HepG2 (cell line): ENCODE data around the gene IL17RB. TPM values are rescaled to one million over a fixed set of nuclear protein-coding genes. Genes with fewer than 3 reads are reported as not detected.

Experiments used
- EED ChIP-seq: sonication (generic); formaldehyde crosslinking; IDR thresholded peaks from 2 replicates; pipeline ENCODE4 v1.5.0; 2020; ENCODE audit warnings: mild to moderate bottlenecking, missing genetic modification reagents
- HMGXB3 ChIP-seq: sonication (generic); formaldehyde crosslinking; IDR thresholded peaks from 2 replicates; pipeline ENCODE4 v1.4.0; 2020; ENCODE audit warnings: missing genetic modification reagents, borderline replicate concordance
- KAT8 ChIP-seq: IDR thresholded peaks from 2 replicates; pipeline ENCODE4 v1.6.1; 2016; ENCODE audit warnings: missing genetic modification reagents, missing compliant biosample characterization
- MXD1 ChIP-seq: sonication (generic); formaldehyde crosslinking; IDR thresholded peaks from 2 replicates; pipeline ENCODE4 v1.4.0; 2020; ENCODE audit warnings: mild to moderate bottlenecking, missing genetic modification reagents
- MXI1 ChIP-seq: IDR thresholded peaks from 3 replicates; pipeline ENCODE4 v1.6.1; 2012; ENCODE audit warnings: low read depth, low read length, inconsistent platforms, borderline replicate concordance
- NFE2L2 ChIP-seq: fragments of 150-350 bp; IDR thresholded peaks from 2 replicates; pipeline ENCODE4 v1.6.1; 2014; ENCODE audit warnings: low read length
- RELA ChIP-seq: sonication (generic); formaldehyde crosslinking; IDR thresholded peaks from 2 replicates; pipeline ENCODE4 v1.4.0; 2020; ENCODE audit warnings: missing genetic modification reagents
- RFX3 ChIP-seq: IDR thresholded peaks from 2 replicates; pipeline ENCODE4 v1.6.1; 2016; ENCODE audit warnings: missing biosample characterization, missing genetic modification reagents
- RFX5 ChIP-seq: IDR thresholded peaks from 2 replicates; pipeline ENCODE4 v1.6.1; 2011; ENCODE audit warnings: low read depth, low read length, improper control_type of control experiment
- SRSF9 ChIP-seq: fragments of 200-400 bp; formaldehyde crosslinking; IDR thresholded peaks from 2 replicates; pipeline ENCODE4 v1.6.1; 2018; ENCODE audit warnings: borderline replicate concordance, mild to moderate bottlenecking, low read depth, low read length; ENCODE audit not compliant: insufficient read depth, poor library complexity, severe bottlenecking
- TAF15 ChIP-seq: fragments of 200-400 bp; formaldehyde crosslinking; IDR thresholded peaks from one replicate; pipeline ENCODE4 v1.6.1; 2018; ENCODE audit warnings: mild to moderate bottlenecking, low read depth, low read length; ENCODE audit not compliant: poor library complexity, severe bottlenecking
- TEAD3 ChIP-seq: optimal IDR thresholded peaks from 2 replicates; pipeline ENCODE3; 2016; ENCODE audit warnings: borderline replicate concordance
- TFE3 ChIP-seq: IDR thresholded peaks from 2 replicates; pipeline ENCODE4 v1.6.1; 2016
- ZNF543 ChIP-seq: sonication (generic); formaldehyde crosslinking; IDR thresholded peaks from 2 replicates; pipeline ENCODE4 v1.4.0; 2020; ENCODE audit warnings: mild to moderate bottlenecking, missing genetic modification reagents
- ZNF557 ChIP-seq: sonication (generic); formaldehyde crosslinking; IDR thresholded peaks from 2 replicates; pipeline ENCODE4 v1.4.0; 2020; ENCODE audit warnings: missing genetic modification reagents
- ZNF569 ChIP-seq: sonication (generic); formaldehyde crosslinking; IDR thresholded peaks from 2 replicates; pipeline ENCODE4 v1.5.0; 2020; ENCODE audit warnings: mild to moderate bottlenecking, missing genetic modification reagents, moderate library complexity, borderline replicate concordance
- ZNF605 ChIP-seq: sonication (generic); formaldehyde crosslinking; IDR thresholded peaks from 2 replicates; pipeline ENCODE4 v1.8.0; 2022; ENCODE audit warnings: mild to moderate bottlenecking, missing genetic modification reagents
- ZNF687 ChIP-seq: sonication (generic); formaldehyde crosslinking; IDR thresholded peaks from 2 replicates; pipeline ENCODE4 v1.5.1; 2020; ENCODE audit warnings: mild to moderate bottlenecking, missing genetic modification reagents, moderate library complexity
- polyA plus RNA-seq, 8 experiments: library from polyadenylated mRNA; depleted of rRNA in 3 of 8; stranded (reverse) in 7 of 8; unstranded in 1 of 8; fragments of >200 nt; fragmentation: Illumina TruSeq in 4 of 8; extraction: Trizol in 4 of 8; gene quantifications; 2 replicates each; pipeline versions ENCODE4 v1.2.1 to v1.2.3, GENCODE V29; 2011 to 2016; ENCODE audit warnings: low read depth in 4 of 8, missing spikeins in 1 of 8, mixed read lengths in 1 of 8; ENCODE audit not compliant: insufficient read depth in 1 of 8
- total RNA-seq, 5 experiments: library from RNA; depleted of rRNA; stranded (reverse); fragments of >200 nt; fragmentation: Illumina TruSeq; extraction: Trizol; gene quantifications; 2 replicates each; pipeline ENCODE4 v1.2.3, GENCODE V29; 2016; ENCODE audit warnings: low read depth in 1 of 5

The IL17RB gene
- total and polyA plus RNA-seq, 2 of the 13 experiments (the other 11 are each of a cell fraction or from before 2014, with no cell fraction given) = 130 to 190 TPM

GRCh38 chr3:53881691-53882593 lies 35.6 kb downstream of the IL17RB start, which contains the start of gene ACTR8 (continued):
- peak; percentile 71 for TF ChIP-seq ZNF605
- TF ChIP-seq MXI1 = no peak; the same call in 2 of the 3 replicates
- peak; percentile 91 for TF ChIP-seq KAT8 (CRISPR knock-in tag)
- no peak for TF ChIP-seq TAF15
- peak; percentile 82; the same call in 1 of the 2 replicates for TF ChIP-seq RELA (CRISPR knock-in tag)
- no peak for TF ChIP-seq NFE2L2
- TF ChIP-seq TEAD3 = no peak
- peak; percentile 76; the same call in 1 of the 2 replicates for TF ChIP-seq HMGXB3 (CRISPR knock-in tag)
- peak; percentile 93 for TF ChIP-seq ZNF687
- no peak for TF ChIP-seq RFX3
- no peak for TF ChIP-seq ZNF557 (CRISPR knock-in tag)
- peak; percentile 75; the same call in 1 of the 2 replicates for TF ChIP-seq ZNF543 (CRISPR knock-in tag)
- peak; percentile 84 for TF ChIP-seq EED (CRISPR knock-in tag)
- no peak for TF ChIP-seq RFX5
- no peak for TF ChIP-seq SRSF9
- TF ChIP-seq TFE3 (CRISPR knock-in tag) = peak; percentile 11; the same call in 1 of the 2 replicates
- 0 out of 2 replicates have a peak, but pooled peaks have one; percentile 75 for TF ChIP-seq ZNF569 (CRISPR knock-in tag)
- TF ChIP-seq MXD1 = peak; percentile 77
